ENCODE measurements around the gene SUV39H1.

The SUV39H1 gene

DNA sequence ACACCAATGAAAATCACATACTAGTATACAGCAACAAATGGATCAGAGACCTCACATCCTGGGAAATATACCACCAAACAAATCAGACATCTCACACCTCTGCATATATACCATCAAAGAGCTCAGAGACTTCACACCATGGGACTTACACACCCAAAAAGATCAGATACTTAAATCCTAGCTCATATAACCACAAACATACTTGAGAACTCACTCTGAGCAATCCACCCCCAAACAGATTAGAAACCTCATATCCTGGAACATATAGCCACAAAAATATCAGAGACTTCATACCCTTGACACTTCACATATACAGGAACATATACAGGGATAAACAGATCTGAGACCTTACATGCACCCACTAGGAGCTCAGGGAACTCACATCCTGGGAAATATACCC lies 32.1 kb downstream of the SUV39H1 start:
- H2AFZ ChIP-seq (ENCODE audit: low read depth, low read length), result no peak overlapping the region
- H3K79me1 ChIP-seq (replicated peaks; ENCODE audit: low read length, poor library complexity, severe bottlenecking), result peaks cover 2% of the 10 kb centered on the region
- H2BK15ac ChIP-seq (ENCODE audit: low read depth, poor library complexity, severe bottlenecking), result no peak overlapping the region
- H3K4me2 ChIP-seq (ENCODE audit: low read length, poor library complexity, severe bottlenecking), result no peak overlapping the region
- no peak overlapping the region for H4K91ac ChIP-seq (ENCODE audit: low read length)
- no peak overlapping the region for H3K9ac ChIP-seq (ENCODE audit: low read length)
- H3K14ac ChIP-seq (ENCODE audit: low read length in 2 of 2), result no peak overlapping the region
- H3K18ac ChIP-seq (ENCODE audit: low read depth in 1 of 2, low read length in 2 of 2), result no peak overlapping the region
- H3K23ac ChIP-seq (ENCODE audit: low read length in 2 of 2), result no peak overlapping the region
- no peaks in the 10 kb centered on the region for H3K4me1 ChIP-seq (ENCODE audit: control insufficient read depth, insufficient read depth, low read depth, low read length)
- no peak overlapping the region for H2BK120ac ChIP-seq (ENCODE audit: low read depth, low read length)
- no peak overlapping the region for H3K4ac ChIP-seq (ENCODE audit: low read depth in 1 of 2, low read length in 2 of 2)
- no peak overlapping the region for H3K27ac ChIP-seq (ENCODE audit: low read length, poor library complexity, severe bottlenecking)
- H3K9me3 ChIP-seq (ENCODE audit: control insufficient read depth, low read length), result peaks cover 22% of the 10 kb centered on the region
- no peak overlapping the region for H3K4me3 ChIP-seq (ENCODE audit: insufficient read depth in 1 of 2, low read depth in 1 of 2, low read length in 2 of 2)
- H2BK5ac ChIP-seq (ENCODE audit: low read depth, low read length, poor library complexity, severe bottlenecking), result no peak overlapping the region
- H3K36me3 ChIP-seq (ENCODE audit: control insufficient read depth in 1 of 2, insufficient read depth in 2 of 2, low read depth in 1 of 2, low read length in 2 of 2), result no peaks in the 10 kb centered on the region
- H2AK5ac ChIP-seq (ENCODE audit: low read length, severe bottlenecking), result no peak overlapping the region
- H2BK12ac ChIP-seq (ENCODE audit: low read length in 2 of 2), result no peak overlapping the region
- DNase-seq, result no peak
- no peak overlapping the region for H4K8ac ChIP-seq (ENCODE audit: low read length)
- peaks cover 0 to 9% of the 10 kb centered on the region in 2 experiments for H3K27me3 ChIP-seq (ENCODE audit: control insufficient read depth in 1 of 2, insufficient read depth in 1 of 2, low read length in 2 of 2)

DNA sequence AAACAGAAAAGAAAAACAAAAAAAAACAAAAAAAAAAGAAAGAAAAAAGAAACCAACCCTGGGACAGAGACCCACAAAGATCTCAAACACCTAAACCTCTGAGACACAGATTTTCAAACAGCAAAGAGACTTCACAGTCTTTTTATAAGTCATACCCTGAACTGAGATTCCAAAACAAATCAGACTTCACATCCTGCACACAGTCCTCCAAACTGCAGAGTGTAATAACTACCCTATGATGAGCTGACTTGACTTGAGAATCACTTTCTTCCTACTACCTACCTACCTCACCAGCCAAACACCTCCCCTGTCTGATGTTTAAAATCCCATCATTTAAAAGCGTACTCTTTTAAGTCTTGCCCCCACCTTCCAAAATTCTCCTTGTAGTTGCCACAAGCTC lies 39.8 kb downstream of the SUV39H1 start:
- WGBS, result 100% methylated on average over 1 of the region's 1 CpG
- Histone ChIP-seq H3K4me1 (ENCODE audit: control insufficient read depth, insufficient read depth, low read depth, low read length) (no peaks in the 10 kb centered on the region), H3K9ac (ENCODE audit: low read length) (peak overlapping the region; percentile 91), H3K4me3 (ENCODE audit: insufficient read depth in 1 of 2, low read depth in 1 of 2, low read length in 2 of 2) (peak overlapping the region in 1 of 2 experiments; percentile 75), H3K9me3 (ENCODE audit: control insufficient read depth, low read length) (no peaks in the 10 kb centered on the region), H3K18ac (ENCODE audit: low read depth in 1 of 2, low read length in 2 of 2) (peak overlapping the region in 1 of 2 experiments; percentile 21), H2BK120ac (ENCODE audit: low read depth, low read length) (no peak overlapping the region), H2AK5ac (ENCODE audit: low read length, severe bottlenecking) (no peak overlapping the region), H3K27ac (ENCODE audit: low read length, poor library complexity, severe bottlenecking) (no peak overlapping the region), H3K4ac (ENCODE audit: low read depth in 1 of 2, low read length in 2 of 2) (no peak overlapping the region), H2BK12ac (ENCODE audit: low read length in 2 of 2) (no peak overlapping the region), H3K36me3 (ENCODE audit: control insufficient read depth in 1 of 2, insufficient read depth in 2 of 2, low read depth in 1 of 2, low read length in 2 of 2) (no peaks in the 10 kb centered on the region), H2BK5ac (ENCODE audit: low read depth, low read length, poor library complexity, severe bottlenecking) (no peak overlapping the region), H3K27me3 (ENCODE audit: control insufficient read depth in 1 of 2, insufficient read depth in 1 of 2, low read length in 2 of 2) (peaks cover 0 to 3% of the 10 kb centered on the region in 2 experiments), H2BK15ac (ENCODE audit: low read depth, poor library complexity, severe bottlenecking) (no peak overlapping the region), H2AFZ (ENCODE audit: low read depth, low read length) (no peak overlapping the region), H4K91ac (ENCODE audit: low read length) (no peak overlapping the region), H3K79me1 (replicated peaks; ENCODE audit: low read length, poor library complexity, severe bottlenecking) (no peaks in the 10 kb centered on the region), H3K23ac (ENCODE audit: low read length in 2 of 2) (no peak overlapping the region), H3K4me2 (ENCODE audit: low read length, poor library complexity, severe bottlenecking) (no peak overlapping the region), H4K8ac (ENCODE audit: low read length) (peak overlapping the region; percentile 94), H3K14ac (ENCODE audit: low read length in 2 of 2) (no peak overlapping the region)
- DNase-seq, result no peak

DNA sequence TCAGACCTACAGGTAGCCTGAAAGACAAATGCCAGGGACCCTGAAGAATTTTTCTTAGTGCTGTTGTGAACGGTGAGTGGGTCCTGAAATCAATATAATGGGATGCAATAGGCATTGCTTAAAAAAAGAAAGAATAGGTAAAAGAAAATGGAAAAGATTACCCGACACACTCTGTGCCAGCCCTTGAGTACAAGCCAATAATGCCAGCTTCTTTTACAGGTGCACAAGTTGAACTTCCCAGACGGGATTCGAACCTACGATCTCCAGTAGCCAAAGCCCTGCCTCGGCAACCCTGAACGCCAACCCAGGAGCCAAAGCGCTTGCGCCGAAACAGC lies 40.3 kb downstream of the SUV39H1 start:
- no peak overlapping the region for H4K91ac ChIP-seq (ENCODE audit: low read length)
- H3K23ac ChIP-seq (ENCODE audit: low read length in 2 of 2), result no peak overlapping the region
- no peaks in the 10 kb centered on the region for H3K79me1 ChIP-seq (replicated peaks; ENCODE audit: low read length, poor library complexity, severe bottlenecking)
- H3K36me3 ChIP-seq (ENCODE audit: control insufficient read depth in 1 of 2, insufficient read depth in 2 of 2, low read depth in 1 of 2, low read length in 2 of 2), result no peaks in the 10 kb centered on the region
- H2AK5ac ChIP-seq (ENCODE audit: low read length, severe bottlenecking), result no peak overlapping the region
- WGBS, result 11% methylated on average over 10 of the region's 10 CpGs
- H3K4me1 ChIP-seq (ENCODE audit: control insufficient read depth, insufficient read depth, low read depth, low read length), result no peaks in the 10 kb centered on the region
- H2BK5ac ChIP-seq (ENCODE audit: low read depth, low read length, poor library complexity, severe bottlenecking), result no peak overlapping the region
- no peak overlapping the region for H3K4me2 ChIP-seq (ENCODE audit: low read length, poor library complexity, severe bottlenecking)
- H3K9ac ChIP-seq (ENCODE audit: low read length), result peak overlapping the region; percentile 91
- H3K4ac ChIP-seq (ENCODE audit: low read depth in 1 of 2, low read length in 2 of 2), result no peak overlapping the region
- no peak for DNase-seq
- no peak overlapping the region for H2BK120ac ChIP-seq (ENCODE audit: low read depth, low read length)
- H2BK12ac ChIP-seq (ENCODE audit: low read length in 2 of 2), result no peak overlapping the region
- peak overlapping the region in 1 of 2 experiments; percentile 21 for H3K18ac ChIP-seq (ENCODE audit: low read depth in 1 of 2, low read length in 2 of 2)
- peaks cover 0 to 3% of the 10 kb centered on the region in 2 experiments for H3K27me3 ChIP-seq (ENCODE audit: control insufficient read depth in 1 of 2, insufficient read depth in 1 of 2, low read length in 2 of 2)
- peak overlapping the region; percentile 94 for H4K8ac ChIP-seq (ENCODE audit: low read length)
- no peak overlapping the region for H3K27ac ChIP-seq (ENCODE audit: low read length, poor library complexity, severe bottlenecking)
- H3K4me3 ChIP-seq (ENCODE audit: insufficient read depth in 1 of 2, low read depth in 1 of 2, low read length in 2 of 2), result peak overlapping the region in 1 of 2 experiments; percentile 75
- no peaks in the 10 kb centered on the region for H3K9me3 ChIP-seq (ENCODE audit: control insufficient read depth, low read length)
- no peak overlapping the region for H3K14ac ChIP-seq (ENCODE audit: low read length in 2 of 2)
- H2BK15ac ChIP-seq (ENCODE audit: low read depth, poor library complexity, severe bottlenecking), result no peak overlapping the region
- H2AFZ ChIP-seq (ENCODE audit: low read depth, low read length), result no peak overlapping the region

DNA sequence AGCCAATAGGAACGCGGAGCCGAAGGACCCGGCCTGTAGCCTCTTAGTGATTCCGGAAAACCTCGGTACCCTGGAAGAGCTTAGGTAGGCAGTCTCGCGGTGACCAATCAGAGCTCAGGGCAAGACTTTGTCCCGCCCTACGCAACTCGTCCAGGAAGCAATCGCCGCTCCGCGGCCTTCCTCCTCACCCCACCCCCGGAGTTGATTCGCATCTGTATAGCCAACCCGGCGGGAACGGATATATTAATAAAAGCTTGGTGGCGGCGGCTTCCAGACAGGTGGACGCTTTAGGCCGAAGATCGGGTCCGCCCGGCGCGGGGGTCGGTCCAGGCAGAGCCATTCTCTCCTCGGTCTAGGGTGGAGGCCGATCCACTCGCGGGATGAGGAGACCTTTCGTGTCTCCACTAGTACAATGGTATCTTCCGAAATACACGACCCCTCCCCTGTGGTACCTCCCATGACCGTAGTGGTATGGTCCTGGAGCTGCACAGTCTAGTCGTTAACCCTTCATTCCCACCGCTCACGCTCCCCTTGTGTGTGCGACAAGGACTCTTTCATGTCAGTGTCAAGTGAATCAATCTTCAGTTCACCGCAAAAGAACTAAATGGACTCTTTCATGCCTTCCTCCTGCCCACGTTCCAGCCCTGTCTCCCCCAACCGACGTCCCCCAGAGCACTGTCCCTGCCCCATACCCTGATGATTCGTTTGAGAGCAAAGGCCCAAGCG lies 40.8 kb downstream of the SUV39H1 start:
- WGBS, result 1% methylated on average over 43 of the region's 48 CpGs
- H3K36me3 ChIP-seq (ENCODE audit: control insufficient read depth in 1 of 2, insufficient read depth in 2 of 2, low read depth in 1 of 2, low read length in 2 of 2), result no peaks in the 10 kb centered on the region
- H3K27me3 ChIP-seq (ENCODE audit: control insufficient read depth in 1 of 2, insufficient read depth in 1 of 2, low read length in 2 of 2), result peaks cover 0 to 3% of the 10 kb centered on the region in 2 experiments
- peak overlapping the region; percentile 96 for H3K27ac ChIP-seq (ENCODE audit: low read length, poor library complexity, severe bottlenecking)
- no peaks in the 10 kb centered on the region for H3K9me3 ChIP-seq (ENCODE audit: control insufficient read depth, low read length)
- H3K9ac ChIP-seq (ENCODE audit: low read length), result peak overlapping the region; percentile 91
- peak overlapping the region; percentile 66 to 80 for H3K4me3 ChIP-seq (ENCODE audit: insufficient read depth in 1 of 2, low read depth in 1 of 2, low read length in 2 of 2)
- H3K23ac ChIP-seq (ENCODE audit: low read length in 2 of 2), result peak overlapping the region in 1 of 2 experiments; percentile 35
- peak overlapping the region; percentile 74 for H3K4me2 ChIP-seq (ENCODE audit: low read length, poor library complexity, severe bottlenecking)
- H3K18ac ChIP-seq (ENCODE audit: low read depth in 1 of 2, low read length in 2 of 2), result peak overlapping the region; percentile 79 to 92
- H4K8ac ChIP-seq (ENCODE audit: low read length), result peak overlapping the region; percentile 84
- H4K91ac ChIP-seq (ENCODE audit: low read length), result peak overlapping the region; percentile 89
- H2BK15ac ChIP-seq (ENCODE audit: low read depth, poor library complexity, severe bottlenecking), result no peak overlapping the region
- H3K79me1 ChIP-seq (replicated peaks; ENCODE audit: low read length, poor library complexity, severe bottlenecking), result no peaks in the 10 kb centered on the region
- peak overlapping the region; percentile 9 to 86 for H3K4ac ChIP-seq (ENCODE audit: low read depth in 1 of 2, low read length in 2 of 2)
- H2AFZ ChIP-seq (ENCODE audit: low read depth, low read length), result peak overlapping the region; percentile 63
- no peak overlapping the region for H2BK12ac ChIP-seq (ENCODE audit: low read length in 2 of 2)
- H3K4me1 ChIP-seq (ENCODE audit: control insufficient read depth, insufficient read depth, low read depth, low read length), result no peaks in the 10 kb centered on the region
- peak; percentile 97 for DNase-seq
- no peak overlapping the region for H2AK5ac ChIP-seq (ENCODE audit: low read length, severe bottlenecking)
- peak overlapping the region; percentile 73 for H2BK120ac ChIP-seq (ENCODE audit: low read depth, low read length)
- H2BK5ac ChIP-seq (ENCODE audit: low read depth, low read length, poor library complexity, severe bottlenecking), result peak overlapping the region; percentile 92
- peak overlapping the region in 1 of 2 experiments; percentile 28 for H3K14ac ChIP-seq (ENCODE audit: low read length in 2 of 2)
